GM12801 (cell line): ENCODE measurements around the gene HLF.

Experiments used
- TF ChIP-seq, protein P1 (sequence below): IDR thresholded peaks from one replicate; pipeline ENCODE4 v1.5.1; 2011; ENCODE audit warnings: control low read depth; ENCODE audit not compliant: insufficient read length; ENCODE audit errors: extremely low read depth

HLF gene

DNA sequence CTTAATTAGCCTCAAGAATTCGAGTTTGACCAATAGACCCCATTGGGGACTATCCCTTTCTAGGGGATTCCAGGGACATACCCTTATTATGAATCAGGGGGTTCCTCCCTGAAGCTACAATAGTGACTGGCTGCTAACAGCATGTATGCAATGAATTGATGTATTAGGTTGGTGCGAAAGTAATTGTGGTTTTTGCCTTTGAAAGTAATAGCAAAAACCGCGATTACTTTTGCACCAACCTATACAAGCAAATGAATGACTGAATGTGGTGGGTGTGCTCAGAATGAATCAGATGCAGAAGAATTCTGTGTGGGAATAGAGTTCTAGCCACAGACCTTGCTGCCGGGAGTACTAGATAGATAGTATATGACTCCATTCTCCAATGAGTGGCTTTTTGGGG lies 76.7 kb downstream of the HLF start:
- TF ChIP-seq, protein P1, sequence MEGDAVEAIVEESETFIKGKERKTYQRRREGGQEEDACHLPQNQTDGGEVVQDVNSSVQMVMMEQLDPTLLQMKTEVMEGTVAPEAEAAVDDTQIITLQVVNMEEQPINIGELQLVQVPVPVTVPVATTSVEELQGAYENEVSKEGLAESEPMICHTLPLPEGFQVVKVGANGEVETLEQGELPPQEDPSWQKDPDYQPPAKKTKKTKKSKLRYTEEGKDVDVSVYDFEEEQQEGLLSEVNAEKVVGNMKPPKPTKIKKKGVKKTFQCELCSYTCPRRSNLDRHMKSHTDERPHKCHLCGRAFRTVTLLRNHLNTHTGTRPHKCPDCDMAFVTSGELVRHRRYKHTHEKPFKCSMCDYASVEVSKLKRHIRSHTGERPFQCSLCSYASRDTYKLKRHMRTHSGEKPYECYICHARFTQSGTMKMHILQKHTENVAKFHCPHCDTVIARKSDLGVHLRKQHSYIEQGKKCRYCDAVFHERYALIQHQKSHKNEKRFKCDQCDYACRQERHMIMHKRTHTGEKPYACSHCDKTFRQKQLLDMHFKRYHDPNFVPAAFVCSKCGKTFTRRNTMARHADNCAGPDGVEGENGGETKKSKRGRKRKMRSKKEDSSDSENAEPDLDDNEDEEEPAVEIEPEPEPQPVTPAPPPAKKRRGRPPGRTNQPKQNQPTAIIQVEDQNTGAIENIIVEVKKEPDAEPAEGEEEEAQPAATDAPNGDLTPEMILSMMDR: no peak

DNA sequence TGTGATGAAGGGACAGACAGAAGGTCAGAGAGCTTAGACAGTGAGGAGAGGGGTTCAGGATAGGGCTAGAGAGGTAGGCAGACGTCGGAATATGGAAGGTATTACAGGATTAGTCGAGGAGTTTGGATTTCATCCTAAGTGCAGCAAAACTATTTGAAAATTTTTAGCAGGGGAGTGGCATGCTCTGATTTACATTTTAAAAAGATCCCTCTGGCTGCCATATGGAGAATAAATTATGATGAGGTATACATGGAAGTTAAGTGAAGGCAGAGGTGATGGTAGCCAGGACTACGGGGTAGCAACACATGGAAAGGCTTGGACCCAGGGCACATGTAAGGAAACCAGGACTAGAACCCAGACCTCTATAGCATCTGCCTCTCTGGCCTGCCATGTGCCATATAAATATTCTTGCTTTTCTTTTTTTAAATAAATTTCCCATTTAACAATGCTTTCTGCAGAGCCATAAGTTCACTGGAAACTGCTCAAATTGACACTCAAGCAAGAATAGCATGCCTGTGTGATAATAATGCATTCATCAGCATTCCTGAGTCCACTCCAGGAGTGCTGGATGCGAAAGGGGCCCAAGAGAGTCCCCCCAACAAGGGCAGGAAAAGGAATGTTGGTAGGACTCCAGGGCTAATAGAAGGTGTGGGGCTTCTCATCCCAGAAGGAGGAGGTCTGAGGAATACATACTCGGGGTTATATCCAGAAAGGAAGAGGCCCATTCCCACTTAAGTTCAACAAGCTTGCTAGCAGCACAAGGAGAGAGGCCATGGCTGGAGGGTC lies 78.2 kb downstream of the HLF start:
- TF ChIP-seq, protein P1: no peak

DNA sequence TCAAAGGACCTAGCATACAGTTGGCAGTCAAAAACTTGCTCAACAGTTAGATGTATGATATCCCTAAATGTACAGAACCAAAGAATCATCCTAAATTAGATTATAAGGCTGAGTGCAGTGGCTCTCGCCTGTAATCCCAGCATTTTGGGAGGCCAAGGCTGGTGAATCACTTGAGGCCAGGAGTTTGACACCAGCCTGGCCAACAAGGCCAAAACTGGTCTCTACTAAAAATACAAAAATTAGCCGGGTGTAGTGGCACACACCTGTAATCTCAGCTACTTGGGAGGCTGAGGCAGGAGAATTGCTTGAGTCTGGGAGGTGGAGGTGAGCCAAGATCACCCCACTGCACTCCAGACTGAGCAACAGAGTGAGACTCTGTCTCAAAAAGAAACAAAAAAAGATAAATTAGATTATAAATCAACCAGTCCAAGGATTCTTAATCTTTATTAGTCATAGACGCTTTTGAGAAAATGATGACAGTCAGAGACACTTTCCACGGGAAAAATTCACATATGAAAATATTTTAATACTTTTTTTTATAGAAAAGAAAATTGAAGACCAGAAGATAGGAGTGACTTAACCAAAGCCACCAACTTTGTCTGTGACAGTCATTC lies 79.2 kb downstream of the HLF start:
- TF ChIP-seq, protein P1: no peak

DNA sequence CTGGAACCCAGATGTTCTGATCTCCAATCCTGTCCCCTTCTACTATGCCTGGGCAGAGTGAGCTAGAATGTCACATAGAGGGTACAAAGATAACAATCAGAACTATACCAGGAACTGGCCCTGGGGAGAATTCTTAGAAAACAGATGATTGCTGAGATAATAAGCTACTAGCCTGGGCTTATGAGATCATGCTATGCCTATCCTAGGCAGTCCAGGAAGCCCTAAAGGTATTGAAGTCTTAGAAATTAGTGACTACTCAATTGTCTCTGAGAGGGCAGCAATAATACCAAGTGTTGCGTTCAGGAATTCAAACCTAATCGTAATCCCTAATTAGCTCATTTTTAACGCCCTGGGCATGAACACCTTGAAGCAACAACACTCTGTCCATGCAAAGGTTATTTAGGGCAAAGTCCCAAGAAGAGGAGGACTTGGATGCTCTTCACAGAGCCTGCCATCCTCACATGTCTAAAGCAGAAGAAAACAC lies 79.8 kb downstream of the HLF start:
- TF ChIP-seq, protein P1: no peak

DNA sequence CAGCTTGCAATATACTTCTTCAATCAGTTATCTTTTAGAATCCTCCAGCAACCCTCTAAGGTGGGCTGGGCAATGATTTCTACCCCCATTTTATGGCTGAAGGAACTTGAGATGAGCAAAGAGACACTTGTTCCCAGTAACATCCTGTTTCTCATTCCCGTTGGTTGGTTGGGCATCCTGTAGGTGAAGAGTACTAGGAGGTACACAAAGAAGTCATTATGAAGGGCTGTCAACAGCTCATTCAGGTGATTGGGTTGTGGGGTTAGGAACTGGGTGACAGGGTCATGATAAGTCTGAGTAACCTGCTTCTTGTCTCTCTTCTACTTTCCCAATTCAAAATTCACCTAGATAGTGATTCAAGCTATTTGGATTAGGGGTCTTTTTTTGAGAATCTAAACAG lies 80.4 kb downstream of the HLF start:
- TF ChIP-seq, protein P1: no peak

DNA sequence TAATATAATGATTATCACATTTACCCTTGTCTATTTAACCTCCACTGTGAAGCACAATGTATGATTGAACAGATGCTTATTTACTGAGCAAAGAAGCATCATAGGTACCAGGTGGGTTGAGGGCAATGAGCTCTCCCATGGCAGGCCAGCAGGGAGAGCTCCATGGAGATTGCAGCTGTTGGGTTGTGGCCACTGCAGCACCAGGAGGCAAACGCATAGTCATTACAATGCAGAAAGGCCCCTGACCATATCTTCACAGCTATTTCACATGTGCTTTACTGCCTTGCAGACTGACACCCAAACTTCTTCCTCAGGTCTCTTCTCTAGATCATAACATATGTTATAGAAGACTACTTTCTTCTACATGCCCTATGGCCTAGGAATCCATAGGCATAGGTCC lies 81.9 kb downstream of the HLF start:
- TF ChIP-seq, protein P1: no peak

DNA sequence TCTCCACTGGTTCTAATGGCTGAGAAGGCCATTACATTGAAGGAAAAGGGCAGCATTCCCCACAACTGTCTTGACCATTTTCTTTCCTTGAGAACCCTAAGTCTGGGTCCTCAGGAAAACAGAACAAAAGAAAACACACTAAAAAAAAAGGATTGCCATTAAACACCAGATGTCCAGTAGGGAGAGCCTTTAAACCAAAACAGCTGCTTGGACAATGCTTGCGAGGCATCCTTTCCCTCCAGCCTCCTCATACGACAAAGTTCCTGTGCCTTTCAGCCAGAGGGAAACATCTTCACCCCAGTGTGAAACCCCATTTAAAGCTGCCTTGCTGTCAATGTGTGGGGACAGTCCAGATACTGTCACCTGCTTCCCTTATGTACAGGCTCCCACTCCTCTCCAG lies 82.6 kb downstream of the HLF start:
- TF ChIP-seq, protein P1: no peak
